WTC11 (cell line): Measurements from ENCODE around the gene CTBP1. TPM values are rescaled to one million over a fixed set of nuclear protein-coding genes. Genes with fewer than 3 reads are reported as not detected.

Source experiments
- ATAC-seq: fragments of 200-7000 bp; cut with Tn5 transposase; 2 replicates; pipeline ENCODE4 v1.10.0; 2021; ENCODE audit warnings: mild to moderate bottlenecking, moderate library complexity
- CTCF ChIA-PET: fragments of 300-600 bp; sonication (Branson Sonifier 250); formaldehyde crosslinking; loops from one replicate; lab custom pipeline; 2021; ENCODE audit warnings: antibody characterized with exemption; lab: Charles Lee
- POLR2A ChIA-PET: fragments of 350-600 bp; sonication (Branson Sonifier 250); formaldehyde crosslinking; loops from one replicate; lab custom pipeline; 2021; ENCODE audit warnings: antibody characterized with exemption; lab: Charles Lee
- DNase-seq: peaks from one replicate; pipeline ENCODE4 v3.0.0; 2021; ENCODE audit warnings: low spot score
- H3K27ac Mint-ChIP-seq: 2 replicates; pipeline ENCODE4 v1.8.0; 2021; ENCODE audit warnings: mixed read lengths
- H3K27me3 Mint-ChIP-seq: 2 replicates; pipeline ENCODE4 v1.8.0; 2021; ENCODE audit warnings: low read depth, mild to moderate bottlenecking, moderate library complexity, mixed read lengths
- H3K36me3 Mint-ChIP-seq: 2 replicates; pipeline ENCODE4 v1.8.0; 2021; ENCODE audit warnings: mixed read lengths
- H3K4me1 Mint-ChIP-seq: 2 replicates; pipeline ENCODE4 v1.8.0; 2022; ENCODE audit warnings: mixed read lengths
- H3K4me3 Mint-ChIP-seq: 2 replicates; pipeline ENCODE4 v1.8.0; 2021; ENCODE audit warnings: mild to moderate bottlenecking, moderate library complexity, mixed read lengths
- H3K9me3 Mint-ChIP-seq: 2 replicates; pipeline ENCODE4 v1.8.0; 2021; ENCODE audit warnings: mixed read lengths
- ARID4B ChIP-seq: sonication (generic); formaldehyde crosslinking; IDR thresholded peaks from 2 replicates; pipeline ENCODE4 v1.8.0; 2023; ENCODE audit warnings: missing genetic modification reagents, mild to moderate bottlenecking, borderline replicate concordance
- ATF6 ChIP-seq: sonication (generic); formaldehyde crosslinking; IDR thresholded peaks from 2 replicates; pipeline ENCODE4 v1.8.1; 2023; ENCODE audit warnings: mild to moderate bottlenecking, missing genetic modification reagents
- FOXP1 ChIP-seq: sonication (generic); formaldehyde crosslinking; IDR thresholded peaks from 2 replicates; pipeline ENCODE4 v1.8.0; 2022; ENCODE audit warnings: missing genetic modification reagents, mild to moderate bottlenecking, moderate library complexity, borderline replicate concordance
- HMGA2 ChIP-seq: fragments of 250-450 bp; sonication (Bioruptor Pico); IDR thresholded peaks from 2 replicates; pipeline ENCODE4 v1.4.0; 2021; ENCODE audit warnings: mild to moderate bottlenecking, moderate library complexity
- HMGXB4 ChIP-seq: sonication (generic); formaldehyde crosslinking; IDR thresholded peaks from 2 replicates; pipeline ENCODE4 v1.8.1; 2023; ENCODE audit warnings: mild to moderate bottlenecking, moderate library complexity, missing genetic modification reagents
- KAT7 ChIP-seq: sonication (generic); formaldehyde crosslinking; IDR thresholded peaks from 2 replicates; pipeline ENCODE4 v1.8.1; 2023; ENCODE audit warnings: missing genetic modification reagents, mild to moderate bottlenecking, borderline replicate concordance
- RORB ChIP-seq: fragments of 250-450 bp; sonication (Bioruptor Pico); IDR thresholded peaks from 2 replicates; pipeline ENCODE4 v1.9.0; 2021; ENCODE audit warnings: mild to moderate bottlenecking
- STAT6 ChIP-seq: sonication (generic); formaldehyde crosslinking; conservative IDR thresholded peaks from 2 replicates; pipeline ENCODE4 v1.8.1; 2023; ENCODE audit warnings: mild to moderate bottlenecking, low read depth, missing genetic modification reagents, moderate library complexity
- total RNA-seq: library from RNA; stranded (reverse); gene quantifications from 3 replicates; pipeline ENCODE4 v1.2.3, GENCODE V29; 2021

CTBP1 gene
- total RNA-seq, 1 experiment from 2014 or later = 143 TPM

- TF ChIP-seq HMGXB4 (CRISPR knock-in tag) (no peak), RORB (CRISPR knock-in tag) (no peak)
Measured at GRCh38 chr4:1219566-1219950, 29.4 kb downstream of the CTBP1 start (continued).

GRCh38 chr4:1218634-1219565 lies 30.0 kb downstream of the CTBP1 start:
- Mint-ChIP-seq H3K27me3 (no peaks in the 10 kb centered on the region), H3K4me3 (no peak overlapping the region)

More at GRCh38 chr4:1218634-1219565, 30.0 kb downstream of the CTBP1 start:
- DNase-seq = no peak
- Mint-ChIP-seq H3K9me3 (no peaks in the 10 kb centered on the region), H3K36me3 (peaks cover 31% of the 10 kb centered on the region), H3K4me1 (no peaks in the 10 kb centered on the region), H3K27ac (0 out of 2 replicates have a peak overlapping the region, but pooled peaks have one; percentile 15)
- no peak for ATAC-seq
- CTCF ChIA-PET = interaction anchor here (1.5 kb wide), 1 partner anchor 100 kb away, joined by 3 read pairs; no protein-coding TSS in a partner anchor
- POLR2A ChIA-PET = no interaction called here
- TF ChIP-seq ATF6 (CRISPR knock-in tag) (no peak), KAT7 (no peak), HMGA2 (no peak), FOXP1 (CRISPR knock-in tag) (no peak), STAT6 (CRISPR knock-in tag) (no peak), ARID4B (no peak)
